Lung (tissue), 12 donors: ENCODE results near the gene BCL2. TPM values are rescaled to one million over a fixed set of nuclear protein-coding genes. Genes with fewer than 3 reads are reported as not detected.

ENCODE experiments used
- ATAC-seq: fragments of 200-7000 bp; cut with Tn5 transposase; one replicate; pipeline ENCODE4 v1.9.1; 2020; ENCODE audit warnings: moderate number of reproducible peaks; ENCODE audit not compliant: insufficient read depth, low FRiP score
- DNase-seq, 3 donors: peaks; one replicate each; pipeline ENCODE4 v3.0.0-alpha.2; 2013 to 2017
- H3K27ac ChIP-seq, 2 donors: one replicate each; pipeline ENCODE4 v1.5.1; 2013; ENCODE audit warnings: mild to moderate bottlenecking in 2 of 2, moderate library complexity in 2 of 2, control low read depth in 1 of 2, inconsistent platforms in 1 of 2, low read depth in 1 of 2, low read length in 1 of 2
- H3K27me3 ChIP-seq, 3 donors: one replicate each; pipeline ENCODE4 v1.5.1; 2013; ENCODE audit warnings: low read length in 2 of 3; ENCODE audit not compliant: control insufficient read depth in 3 of 3, insufficient read depth in 3 of 3
- H3K36me3 ChIP-seq, 4 donors: one replicate each; pipeline ENCODE4 v1.5.1; 2013; ENCODE audit warnings: low read length in 4 of 4, mild to moderate bottlenecking in 1 of 4, moderate library complexity in 1 of 4; ENCODE audit not compliant: control insufficient read depth in 4 of 4, insufficient read depth in 4 of 4
- H3K4me1 ChIP-seq, 5 donors: one replicate each; pipeline ENCODE4 v1.5.1; 2013; ENCODE audit warnings: low read length in 5 of 5, mild to moderate bottlenecking in 2 of 5, moderate library complexity in 1 of 5; ENCODE audit not compliant: control insufficient read depth in 5 of 5, insufficient read depth in 5 of 5
- H3K4me3 ChIP-seq: one replicate; pipeline ENCODE4 v1.5.1; 2013; ENCODE audit warnings: mild to moderate bottlenecking, control low read depth, moderate library complexity
- H3K9ac ChIP-seq, 2 donors: one replicate each; pipeline ENCODE4 v1.5.1; 2013; ENCODE audit warnings: low read length in 2 of 2, control low read depth in 1 of 2; ENCODE audit not compliant: insufficient read depth in 1 of 2
- H3K9me3 ChIP-seq, 4 donors: one replicate each; pipeline ENCODE4 v1.5.1; 2013; ENCODE audit warnings: low read length in 3 of 4, mild to moderate bottlenecking in 1 of 4, moderate library complexity in 1 of 4; ENCODE audit not compliant: control insufficient read depth in 4 of 4, insufficient read depth in 3 of 4
- WGBS, 2 donors: extraction: QIAGEN DNeasy Blood & Tissue Kit; methylation state at CpG; one replicate each; pipeline ENCODE4 v1.1.7; 2013; 5-methylcytosine and 5-hydroxymethylcytosine counted together
- polyA plus RNA-seq, 2 donors: library from polyadenylated mRNA; stranded (reverse); fragments of 200-250 nt; gene quantifications; one replicate each; pipeline ENCODE4 v1.2.1, GENCODE V29; 2013
- total RNA-seq, 2 donors: library from RNA; depleted of rRNA in 1 of 2; stranded (reverse); fragments of >200 nt in 1 of 2; gene quantifications; one replicate each; pipeline ENCODE4 v1.2.1, GENCODE V29; 2014 to 2021
- TF ChIP-seq, protein P1 (sequence below): IDR thresholded peaks from 2 replicates; pipeline ENCODE4 v1.5.1; 2012; ENCODE audit warnings: mild to moderate bottlenecking; ENCODE audit errors: control extremely low read depth, extremely low read depth
- donor health status: control.
- donor health status: control.
- donor health status: Bipolar disorder and iron deficiency.
- donor health status: healthy.
- donor health status: DM: yes; HTN: yes; CAD: no.

The BCL2 gene
- total and polyA plus RNA-seq, 4 donors, result 1.5 to 30.9 (median 5.3) TPM

- no peak for ATAC-seq
- Histone ChIP-seq H3K9ac (no peak overlapping the region), H3K4me3 (no peak overlapping the region), H3K9me3 (no peaks in the 10 kb centered on the region), H3K4me1 (peaks cover 0 to 16% (median 6%) of the 10 kb centered on the region in 5 donors), H3K27me3 (no peaks in the 10 kb centered on the region), H3K36me3 (no peaks in the 10 kb centered on the region), H3K27ac (no peak overlapping the region)
- DNase-seq, result no peak
- TF ChIP-seq, protein P1, sequence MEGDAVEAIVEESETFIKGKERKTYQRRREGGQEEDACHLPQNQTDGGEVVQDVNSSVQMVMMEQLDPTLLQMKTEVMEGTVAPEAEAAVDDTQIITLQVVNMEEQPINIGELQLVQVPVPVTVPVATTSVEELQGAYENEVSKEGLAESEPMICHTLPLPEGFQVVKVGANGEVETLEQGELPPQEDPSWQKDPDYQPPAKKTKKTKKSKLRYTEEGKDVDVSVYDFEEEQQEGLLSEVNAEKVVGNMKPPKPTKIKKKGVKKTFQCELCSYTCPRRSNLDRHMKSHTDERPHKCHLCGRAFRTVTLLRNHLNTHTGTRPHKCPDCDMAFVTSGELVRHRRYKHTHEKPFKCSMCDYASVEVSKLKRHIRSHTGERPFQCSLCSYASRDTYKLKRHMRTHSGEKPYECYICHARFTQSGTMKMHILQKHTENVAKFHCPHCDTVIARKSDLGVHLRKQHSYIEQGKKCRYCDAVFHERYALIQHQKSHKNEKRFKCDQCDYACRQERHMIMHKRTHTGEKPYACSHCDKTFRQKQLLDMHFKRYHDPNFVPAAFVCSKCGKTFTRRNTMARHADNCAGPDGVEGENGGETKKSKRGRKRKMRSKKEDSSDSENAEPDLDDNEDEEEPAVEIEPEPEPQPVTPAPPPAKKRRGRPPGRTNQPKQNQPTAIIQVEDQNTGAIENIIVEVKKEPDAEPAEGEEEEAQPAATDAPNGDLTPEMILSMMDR, result no peak
- WGBS, 2 donors, result 46 to 51% methylated on average over 3 of the region's 3 CpGs
These were observed 16.0 kb downstream of the BCL2 start for GRCh38 chr18:63303547-63303946.

GRCh38 chr18:63302636-63303405 lies 16.7 kb downstream of the BCL2 start:
- no peaks in the 10 kb centered on the region for H3K27me3 ChIP-seq
- no peaks in the 10 kb centered on the region for H3K9me3 ChIP-seq
- no peak overlapping the region for H3K9ac ChIP-seq
- DNase-seq (no peak), ATAC-seq (no peak)
- peaks cover 0 to 18% (median 6%) of the 10 kb centered on the region in 5 donors for H3K4me1 ChIP-seq
- no peak overlapping the region for H3K4me3 ChIP-seq
- H3K36me3 ChIP-seq, result no peaks in the 10 kb centered on the region
- TF ChIP-seq, protein P1, result no peak
- H3K27ac ChIP-seq, result no peak overlapping the region
- 62 to 65% methylated on average over 5 of the region's 5 CpGs for WGBS, 2 donors

DNA sequence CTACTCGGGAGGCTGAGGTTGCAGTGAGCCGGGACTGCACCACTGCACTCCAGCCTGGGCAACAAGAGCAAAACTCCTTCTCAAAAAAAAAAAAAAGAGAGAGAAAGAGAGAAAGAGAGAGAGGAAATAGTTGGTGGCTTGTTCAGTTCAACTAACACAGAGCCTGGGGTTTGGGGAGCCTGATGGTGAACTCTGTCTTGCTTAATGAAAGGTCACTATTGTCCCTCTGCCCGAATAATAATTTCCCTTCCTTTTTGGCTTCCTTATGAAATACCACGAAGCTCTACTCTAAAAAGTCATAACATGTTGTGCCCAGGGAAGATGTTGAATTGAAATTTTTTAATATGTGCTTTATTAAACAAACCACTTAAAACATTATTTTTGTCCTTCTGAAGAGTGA lies 17.3 kb downstream of the BCL2 start:
- ATAC-seq, result no peak
- 51 to 58% methylated on average over 4 of the region's 4 CpGs for WGBS, 2 donors
- H3K27me3 ChIP-seq, result no peaks in the 10 kb centered on the region
- DNase-seq, result no peak
- H3K27ac ChIP-seq, result no peak overlapping the region
- no peak overlapping the region for H3K4me3 ChIP-seq
- H3K9ac ChIP-seq, result no peak overlapping the region
- TF ChIP-seq, protein P1, result no peak
- peaks cover 0 to 18% (median 5%) of the 10 kb centered on the region in 5 donors for H3K4me1 ChIP-seq
- H3K9me3 ChIP-seq, result no peaks in the 10 kb centered on the region
- H3K36me3 ChIP-seq, result no peaks in the 10 kb centered on the region
